Muscle of leg (tissue), 11 donors: ENCODE data around the gene COL11A1. TPM values are rescaled to one million over a fixed set of nuclear protein-coding genes. Genes with fewer than 3 reads are reported as not detected.

ENCODE experiments used
- DNase-seq: peaks from one replicate; pipeline ENCODE4 v3.0.0; 2013
- H3K27ac ChIP-seq: one replicate; pipeline ENCODE4 v1.5.1; 2013; ENCODE audit warnings: mild to moderate bottlenecking, low read length, control low read depth
- H3K27me3 ChIP-seq: one replicate; pipeline ENCODE4 v1.6.1; 2013; ENCODE audit warnings: low read length; ENCODE audit not compliant: control insufficient read depth, insufficient read depth
- H3K36me3 ChIP-seq: one replicate; pipeline ENCODE4 v1.6.1; 2013; ENCODE audit warnings: low read length; ENCODE audit not compliant: control insufficient read depth, insufficient read depth
- H3K4me1 ChIP-seq: one replicate; pipeline ENCODE4 v1.6.1; 2013; ENCODE audit warnings: low read length; ENCODE audit not compliant: control insufficient read depth, insufficient read depth
- H3K4me3 ChIP-seq: one replicate; pipeline ENCODE4 v1.5.1; 2013; ENCODE audit warnings: low read length, control low read depth
- H3K9me3 ChIP-seq: replicated peaks from 2 replicates; pipeline ENCODE4 v1.6.1; 2013; ENCODE audit warnings: low read depth, low read length; ENCODE audit not compliant: control insufficient read depth
- WGBS: methylation state at CpG from one replicate; pipeline ENCODE4 v1.1.5; 2013; ENCODE audit warnings: missing lambda C conversion rate; ENCODE audit not compliant: insufficient coverage; 5-methylcytosine and 5-hydroxymethylcytosine counted together
- polyA plus RNA-seq, 8 donors: library from polyadenylated mRNA; unstranded; fragments of 120-200 nt; gene quantifications; one replicate each; pipeline versions ENCODE4 v1.2.1 to v1.2.3, GENCODE V29; 2013; ENCODE audit warnings: inconsistent platforms in 1 of 8, low replicate concordance in 1 of 8; ENCODE audit not compliant: insufficient read length in 8 of 8, insufficient read depth in 1 of 8
- total RNA-seq: library from RNA; stranded (reverse); fragments of 120-200 nt; gene quantifications from one replicate; pipeline ENCODE4 v1.2.4, GENCODE V29; 2013

Gene COL11A1
- total and polyA plus RNA-seq, 9 donors, result 25.0 to 576 (median 122) TPM

GRCh38 chr1:102879439-102879993 is 228.8 kb downstream of the COL11A1 start:
- Histone ChIP-seq H3K36me3 (no peaks in the 10 kb centered on the region), H3K4me3 (no peak overlapping the region), H3K27me3 (no peaks in the 10 kb centered on the region), H3K27ac (no peak overlapping the region), H3K9me3 (no peaks in the 10 kb centered on the region), H3K4me1 (no peaks in the 10 kb centered on the region)
- no CpG with 5 or more reads among the region's 6 CpGs for WGBS
- no peak for DNase-seq

GRCh38 chr1:102875756-102876155 is 232.6 kb downstream of the COL11A1 start:
- Histone ChIP-seq H3K9me3 (no peaks in the 10 kb centered on the region), H3K27ac (no peak overlapping the region), H3K36me3 (no peaks in the 10 kb centered on the region), H3K27me3 (no peaks in the 10 kb centered on the region), H3K4me1 (no peaks in the 10 kb centered on the region), H3K4me3 (no peak overlapping the region)
- WGBS, result no CpG with 5 or more reads among the region's 1 CpG
- DNase-seq, result no peak

- no peak overlapping the region for H3K4me3 ChIP-seq
- no peaks in the 10 kb centered on the region for H3K9me3 ChIP-seq
- H3K4me1 ChIP-seq, result no peaks in the 10 kb centered on the region
- no peaks in the 10 kb centered on the region for H3K27me3 ChIP-seq
- H3K27ac ChIP-seq, result no peak overlapping the region
- no peak for DNase-seq
- no CpG with 5 or more reads among the region's 1 CpG for WGBS
- H3K36me3 ChIP-seq, result no peaks in the 10 kb centered on the region
Measured at GRCh38 chr1:102872526-102872925, 235.8 kb downstream of the COL11A1 start.

DNA sequence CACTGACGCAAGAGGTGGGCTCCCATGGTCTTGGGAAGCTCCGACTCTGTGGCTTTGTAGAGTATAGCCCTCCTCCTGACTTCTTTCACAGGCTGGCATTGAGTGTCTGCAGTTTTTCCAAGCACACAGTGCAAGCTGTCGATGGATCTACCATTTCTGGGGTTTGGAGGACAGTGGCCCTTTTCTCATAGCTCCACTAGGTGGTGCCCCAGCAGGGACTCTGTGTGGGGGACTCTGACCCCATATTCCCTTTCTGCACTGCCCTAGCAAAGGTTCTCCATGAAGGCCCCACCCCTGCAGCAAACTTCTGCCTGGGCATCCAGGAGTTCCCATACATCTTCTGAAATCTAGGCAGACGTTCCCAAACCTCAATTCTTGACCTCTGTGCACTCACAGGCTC is 236.2 kb downstream of the COL11A1 start:
- DNase-seq, result no peak
- H3K4me3 ChIP-seq, result no peak overlapping the region
- WGBS, result 88% methylated on average over 4 of the region's 4 CpGs

GRCh38 chr1:102863704-102864103 is 244.6 kb downstream of the COL11A1 start:
- Histone ChIP-seq H3K9me3 (no peaks in the 10 kb centered on the region), H3K27ac (no peak overlapping the region), H3K4me1 (no peaks in the 10 kb centered on the region), H3K36me3 (no peaks in the 10 kb centered on the region), H3K27me3 (no peaks in the 10 kb centered on the region), H3K4me3 (no peak overlapping the region)
- no CpG with 5 or more reads among the region's 2 CpGs for WGBS
- DNase-seq, result no peak

More for the DNA sequence above, 236.2 kb downstream of the COL11A1 start:
- no peak overlapping the region for H3K27ac ChIP-seq
- no peaks in the 10 kb centered on the region for H3K9me3 ChIP-seq
- H3K4me1 ChIP-seq, result no peaks in the 10 kb centered on the region
- no peaks in the 10 kb centered on the region for H3K27me3 ChIP-seq
- H3K36me3 ChIP-seq, result no peaks in the 10 kb centered on the region

DNA sequence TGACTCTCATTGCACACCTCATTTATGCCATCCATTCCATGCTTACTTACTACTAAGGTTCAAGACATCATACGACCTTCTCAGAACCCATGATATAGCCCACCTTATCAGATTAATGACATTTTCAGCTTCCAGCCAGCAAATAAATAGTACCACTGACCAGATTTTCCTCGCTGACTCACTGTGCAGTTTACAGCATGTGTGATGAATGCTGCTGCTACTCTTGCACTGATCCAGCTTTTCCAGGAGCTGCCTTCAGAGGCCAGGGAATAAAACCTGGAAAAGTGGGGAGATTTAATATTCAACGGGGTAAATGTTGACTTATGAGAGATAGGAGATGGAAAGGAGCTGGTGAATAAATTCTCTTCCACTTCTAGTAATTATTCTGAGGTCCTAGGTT is 247.1 kb downstream of the COL11A1 start:
- Histone ChIP-seq H3K4me1 (no peaks in the 10 kb centered on the region), H3K4me3 (no peak overlapping the region), H3K36me3 (no peaks in the 10 kb centered on the region), H3K27me3 (no peaks in the 10 kb centered on the region), H3K27ac (no peak overlapping the region), H3K9me3 (peaks cover 4% of the 10 kb centered on the region)
- 80% methylated on average over 1 of the region's 3 CpGs for WGBS
- no peak for DNase-seq

GRCh38 chr1:102858695-102859094 is 249.6 kb downstream of the COL11A1 start:
- Histone ChIP-seq H3K4me1 (no peaks in the 10 kb centered on the region), H3K4me3 (no peak overlapping the region), H3K27me3 (no peaks in the 10 kb centered on the region), H3K36me3 (no peaks in the 10 kb centered on the region), H3K27ac (no peak overlapping the region), H3K9me3 (peaks cover 7% of the 10 kb centered on the region)
- DNase-seq, result no peak

DNA sequence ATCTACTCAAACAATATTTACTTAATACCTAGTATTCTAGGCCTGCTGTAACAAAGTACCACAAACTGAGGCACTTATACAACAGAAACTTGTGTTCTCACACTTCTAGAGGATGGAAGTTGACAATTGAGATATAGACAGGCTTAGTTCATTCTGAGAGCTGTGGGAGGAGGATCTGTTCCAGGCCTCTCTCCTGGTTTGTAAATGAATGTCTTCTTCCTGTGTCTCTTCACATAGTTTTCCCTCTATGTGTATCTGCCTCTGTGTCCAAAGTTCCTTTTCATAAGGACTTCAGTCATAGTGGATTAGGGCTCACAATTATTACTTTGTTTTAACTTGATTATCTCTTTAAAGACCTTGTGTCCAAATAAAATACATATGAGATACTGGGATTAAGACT is 251.1 kb downstream of the COL11A1 start:
- peaks cover 8% of the 10 kb centered on the region for H3K4me1 ChIP-seq
- DNase-seq, result no peak
- H3K36me3 ChIP-seq, result no peaks in the 10 kb centered on the region
- no peaks in the 10 kb centered on the region for H3K27me3 ChIP-seq
- H3K4me3 ChIP-seq, result no peak overlapping the region
- no peak overlapping the region for H3K27ac ChIP-seq
- H3K9me3 ChIP-seq, result peaks cover 7% of the 10 kb centered on the region

DNA sequence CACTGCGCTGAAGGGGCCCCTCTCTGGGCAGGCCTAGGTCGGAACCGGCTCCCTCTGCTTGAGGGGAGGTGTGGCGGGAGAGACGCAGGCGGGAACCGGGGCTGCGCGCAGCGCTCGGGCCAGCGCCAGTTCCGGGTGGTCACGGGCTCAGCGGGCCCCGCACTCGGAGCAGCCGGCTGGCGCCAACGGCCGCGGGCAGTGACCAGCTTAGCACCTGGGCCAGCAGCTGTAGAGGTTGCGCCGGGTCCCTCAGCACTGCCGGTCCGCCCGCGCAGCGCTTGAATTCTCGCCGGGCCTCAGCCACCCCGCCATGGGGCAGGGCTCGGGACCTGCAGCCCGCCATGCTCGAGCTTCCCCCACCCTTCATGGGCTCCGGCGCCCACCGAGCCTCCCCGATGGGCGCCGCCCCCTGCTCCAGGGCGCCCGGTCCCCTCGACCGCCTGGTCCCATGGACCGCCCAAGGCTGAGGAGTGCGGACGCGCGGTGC is 254.6 kb downstream of the COL11A1 start:
- no peak for DNase-seq
- Histone ChIP-seq H3K9me3 (peaks cover 7% of the 10 kb centered on the region), H3K27me3 (no peaks in the 10 kb centered on the region), H3K4me1 (peaks cover 14% of the 10 kb centered on the region), H3K36me3 (no peaks in the 10 kb centered on the region), H3K27ac (peak overlapping the region; percentile 87), H3K4me3 (no peak overlapping the region)
- 93% methylated on average over 45 of the region's 50 CpGs for WGBS

DNA sequence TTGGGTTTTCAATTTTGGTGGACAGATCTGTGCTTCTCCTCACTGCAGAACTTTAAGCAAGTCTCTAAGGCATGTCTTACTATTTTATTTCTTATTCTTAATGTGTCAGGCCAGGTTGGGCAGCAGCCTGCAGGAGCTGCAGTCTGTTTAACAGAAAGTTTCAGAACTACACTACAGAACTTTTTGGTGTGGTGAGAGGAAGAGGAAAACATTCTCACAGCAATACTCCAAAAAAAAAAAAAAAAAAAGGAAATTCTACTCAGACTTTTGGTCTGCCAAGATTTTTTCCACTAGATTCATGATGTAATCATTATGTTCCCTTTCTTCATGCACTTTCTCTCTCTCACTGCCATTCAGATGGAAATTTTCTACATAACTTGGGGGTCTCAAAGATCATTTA is 255.2 kb downstream of the COL11A1 start:
- no peaks in the 10 kb centered on the region for H3K36me3 ChIP-seq
- peak overlapping the region; percentile 87 for H3K27ac ChIP-seq
- peaks cover 14% of the 10 kb centered on the region for H3K4me1 ChIP-seq
- H3K27me3 ChIP-seq, result no peaks in the 10 kb centered on the region
- H3K4me3 ChIP-seq, result no peak overlapping the region
- peaks cover 7% of the 10 kb centered on the region for H3K9me3 ChIP-seq
- peak; percentile 85 for DNase-seq

- WGBS, result no CpG with 5 or more reads among the region's 2 CpGs
- H3K9me3 ChIP-seq, result peaks cover 7% of the 10 kb centered on the region
- H3K27ac ChIP-seq, result peak overlapping the region; percentile 87
- H3K36me3 ChIP-seq, result no peaks in the 10 kb centered on the region
- no peaks in the 10 kb centered on the region for H3K27me3 ChIP-seq
- peak; percentile 90 for DNase-seq
- no peak overlapping the region for H3K4me3 ChIP-seq
- peaks cover 14% of the 10 kb centered on the region for H3K4me1 ChIP-seq
Measured at GRCh38 chr1:102852613-102853012, 255.7 kb downstream of the COL11A1 start.
